ENCODE data around the gene ZNF808. TPM values are rescaled to one million over a fixed set of nuclear protein-coding genes. Genes with fewer than 3 reads are reported as not detected.
"Not testable (repeated sequence)": the region's sequence is repeated elsewhere in the genome, so short reads cannot be mapped to it uniquely, and the experiment has no call there.

Gene ZNF808
- total RNA-seq, 3 donors from 2014 or later, result 26.2 to 46.9 (median 46.1) TPM

GRCh38 chr19:52554216-52554971 is 26.9 kb downstream of the ZNF808 start:
- no peak for DNase-seq
- Histone ChIP-seq H3K4me1 (ENCODE audit: low read depth) (no peaks in the 10 kb centered on the region), H3K36me3 (ENCODE audit: low read depth) (peaks cover 39% of the 10 kb centered on the region), H3K4me3 (no peak overlapping the region), H3K9me3 (peaks cover 99% of the 10 kb centered on the region)
- intact Hi-C loops (cut with DNase I, micrococcal nuclease), result no loop called here
- TF ChIP-seq, protein P1, sequence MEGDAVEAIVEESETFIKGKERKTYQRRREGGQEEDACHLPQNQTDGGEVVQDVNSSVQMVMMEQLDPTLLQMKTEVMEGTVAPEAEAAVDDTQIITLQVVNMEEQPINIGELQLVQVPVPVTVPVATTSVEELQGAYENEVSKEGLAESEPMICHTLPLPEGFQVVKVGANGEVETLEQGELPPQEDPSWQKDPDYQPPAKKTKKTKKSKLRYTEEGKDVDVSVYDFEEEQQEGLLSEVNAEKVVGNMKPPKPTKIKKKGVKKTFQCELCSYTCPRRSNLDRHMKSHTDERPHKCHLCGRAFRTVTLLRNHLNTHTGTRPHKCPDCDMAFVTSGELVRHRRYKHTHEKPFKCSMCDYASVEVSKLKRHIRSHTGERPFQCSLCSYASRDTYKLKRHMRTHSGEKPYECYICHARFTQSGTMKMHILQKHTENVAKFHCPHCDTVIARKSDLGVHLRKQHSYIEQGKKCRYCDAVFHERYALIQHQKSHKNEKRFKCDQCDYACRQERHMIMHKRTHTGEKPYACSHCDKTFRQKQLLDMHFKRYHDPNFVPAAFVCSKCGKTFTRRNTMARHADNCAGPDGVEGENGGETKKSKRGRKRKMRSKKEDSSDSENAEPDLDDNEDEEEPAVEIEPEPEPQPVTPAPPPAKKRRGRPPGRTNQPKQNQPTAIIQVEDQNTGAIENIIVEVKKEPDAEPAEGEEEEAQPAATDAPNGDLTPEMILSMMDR (IDR thresholded peaks at IDR 0.05), result no peak
- ATAC-seq, result no peak

GRCh38 chr19:52557231-52557995 is 29.9 kb downstream of the ZNF808 start:
- ATAC-seq, result no peak
- peaks cover 98% of the 10 kb centered on the region for H3K9me3 ChIP-seq
- DNase-seq, result no peak
- TF ChIP-seq, protein P1 (IDR thresholded peaks at IDR 0.05), result no peak
- intact Hi-C loops (cut with DNase I, micrococcal nuclease), result no loop called here
- peaks cover 29% of the 10 kb centered on the region for H3K36me3 ChIP-seq (ENCODE audit: low read depth)
- no peaks in the 10 kb centered on the region for H3K4me1 ChIP-seq (ENCODE audit: low read depth)
- H3K4me3 ChIP-seq, result no peak overlapping the region

GRCh38 chr19:52558732-52559445 is 31.4 kb downstream of the ZNF808 start:
- H3K9me3 ChIP-seq, result peaks cover 98% of the 10 kb centered on the region
- H3K4me3 ChIP-seq; DNase-seq; intact Hi-C loops (cut with DNase I, micrococcal nuclease); H3K4me1 ChIP-seq (ENCODE audit: low read depth); ATAC-seq: not testable (repeated sequence)
- H3K36me3 ChIP-seq (ENCODE audit: low read depth), result peaks cover 15% of the 10 kb centered on the region

- H3K36me3 ChIP-seq (ENCODE audit: low read depth); DNase-seq; H3K4me1 ChIP-seq (ENCODE audit: low read depth); H3K4me3 ChIP-seq; intact Hi-C loops (cut with DNase I, micrococcal nuclease); ATAC-seq: not testable (repeated sequence)
- H3K9me3 ChIP-seq, result peaks cover 97% of the 10 kb centered on the region
Measured at GRCh38 chr19:52561611-52562010, 34.1 kb downstream of the ZNF808 start.

GRCh38 chr19:52566121-52566520 is 38.7 kb downstream of the ZNF808 start:
- intact Hi-C loops (cut with DNase I, micrococcal nuclease), result no loop called here
- no peak for ATAC-seq
- Histone ChIP-seq H3K4me1 (ENCODE audit: low read depth) (peaks cover 5% of the 10 kb centered on the region), H3K9me3 (peaks cover 86% of the 10 kb centered on the region), H3K36me3 (ENCODE audit: low read depth) (no peaks in the 10 kb centered on the region), H3K4me3 (no peak overlapping the region)
- TF ChIP-seq, protein P1 (IDR thresholded peaks at IDR 0.05), result no peak
- no peak for DNase-seq

DNA sequence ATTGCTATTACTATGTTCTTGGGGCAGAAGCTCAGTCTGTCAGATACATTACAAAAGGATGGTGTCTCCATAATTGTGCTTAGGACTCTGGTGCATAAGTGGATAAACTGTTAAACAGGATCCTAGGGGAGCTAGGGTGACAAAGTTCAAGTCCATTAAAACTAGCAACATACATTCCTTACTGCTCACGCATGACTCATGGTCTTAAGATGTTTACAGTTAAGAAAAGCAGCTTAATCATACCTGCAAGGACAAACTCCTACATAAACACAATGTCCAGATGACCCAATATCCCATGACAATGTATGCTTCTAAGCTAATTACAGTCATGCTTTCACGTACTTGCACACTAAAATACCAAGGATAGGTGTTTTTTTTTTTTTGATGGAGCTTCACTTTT is 39.1 kb downstream of the ZNF808 start:
- TF ChIP-seq, protein P1 (IDR thresholded peaks at IDR 0.05), result no peak
- DNase-seq (no peak), ATAC-seq (no peak)
- Histone ChIP-seq H3K36me3 (ENCODE audit: low read depth) (no peaks in the 10 kb centered on the region), H3K4me3 (no peak overlapping the region), H3K4me1 (ENCODE audit: low read depth) (peaks cover 5% of the 10 kb centered on the region), H3K9me3 (peaks cover 81% of the 10 kb centered on the region)
- intact Hi-C loops (cut with DNase I, micrococcal nuclease), result no loop called here
